Neutrophil (primary cell): ENCODE measurements around the gene HOXA10.

Source experiments
- H3K27ac ChIP-seq: fragments of 200-600 bp; sonication (generic); 2 replicates; pipeline ENCODE4 v1.5.1; 2016; ENCODE audit warnings: mild to moderate bottlenecking, moderate library complexity
- H3K27me3 ChIP-seq: fragments of 200-600 bp; sonication (generic); 2 replicates; pipeline ENCODE4 v1.6.0; 2016; ENCODE audit warnings: mild to moderate bottlenecking
- H3K36me3 ChIP-seq: fragments of 200-600 bp; sonication (generic); 2 replicates; pipeline ENCODE4 v1.5.1; 2017
- H3K4me1 ChIP-seq, 2 experiments: fragments of 200-600 bp in 1 of 2; sonication (generic) in 1 of 2; 1 replicate in 1 of 2; 2 replicates in 1 of 2; pipeline versions ENCODE4 v1.5.1 to v1.6.1; 2013 to 2016; ENCODE audit warnings: low read depth in 1 of 2, low read length in 1 of 2, mild to moderate bottlenecking in 1 of 2, moderate library complexity in 1 of 2; ENCODE audit not compliant: control insufficient read depth in 1 of 2, insufficient read depth in 1 of 2
- H3K4me3 ChIP-seq, 2 experiments: fragments of 200-600 bp in 1 of 2; sonication (generic) in 1 of 2; 1 replicate in 1 of 2; 2 replicates in 1 of 2; pipeline ENCODE4 v1.5.1; 2013 to 2016; ENCODE audit warnings: low read depth in 1 of 2, low read length in 1 of 2, mild to moderate bottlenecking in 1 of 2, moderate library complexity in 1 of 2
- H3K9me3 ChIP-seq: fragments of 200-600 bp; sonication (generic); 2 replicates; pipeline ENCODE4 v1.5.1; 2016
- TF ChIP-seq, protein P1 (sequence below): fragments of 200-600 bp; sonication (generic); IDR thresholded peaks from 2 replicates; pipeline ENCODE4 v1.5.1; 2016; ENCODE audit warnings: antibody characterized with exemption

HOXA10 gene

GRCh38 chr7:27211084-27211446 is 36.9 kb upstream of the HOXA10 start:
- Histone ChIP-seq H3K36me3 (no peaks in the 10 kb centered on the region), H3K9me3 (no peaks in the 10 kb centered on the region), H3K27ac (no peak overlapping the region), H3K4me3 (no peak overlapping the region), H3K4me1 (peaks cover 0 to 6% of the 10 kb centered on the region in 2 experiments), H3K27me3 (peaks cover 100% of the 10 kb centered on the region)
- TF ChIP-seq, protein P1, sequence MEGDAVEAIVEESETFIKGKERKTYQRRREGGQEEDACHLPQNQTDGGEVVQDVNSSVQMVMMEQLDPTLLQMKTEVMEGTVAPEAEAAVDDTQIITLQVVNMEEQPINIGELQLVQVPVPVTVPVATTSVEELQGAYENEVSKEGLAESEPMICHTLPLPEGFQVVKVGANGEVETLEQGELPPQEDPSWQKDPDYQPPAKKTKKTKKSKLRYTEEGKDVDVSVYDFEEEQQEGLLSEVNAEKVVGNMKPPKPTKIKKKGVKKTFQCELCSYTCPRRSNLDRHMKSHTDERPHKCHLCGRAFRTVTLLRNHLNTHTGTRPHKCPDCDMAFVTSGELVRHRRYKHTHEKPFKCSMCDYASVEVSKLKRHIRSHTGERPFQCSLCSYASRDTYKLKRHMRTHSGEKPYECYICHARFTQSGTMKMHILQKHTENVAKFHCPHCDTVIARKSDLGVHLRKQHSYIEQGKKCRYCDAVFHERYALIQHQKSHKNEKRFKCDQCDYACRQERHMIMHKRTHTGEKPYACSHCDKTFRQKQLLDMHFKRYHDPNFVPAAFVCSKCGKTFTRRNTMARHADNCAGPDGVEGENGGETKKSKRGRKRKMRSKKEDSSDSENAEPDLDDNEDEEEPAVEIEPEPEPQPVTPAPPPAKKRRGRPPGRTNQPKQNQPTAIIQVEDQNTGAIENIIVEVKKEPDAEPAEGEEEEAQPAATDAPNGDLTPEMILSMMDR = no peak

- peaks cover 0 to 7% of the 10 kb centered on the region in 2 experiments for H3K4me1 ChIP-seq
- no peaks in the 10 kb centered on the region for H3K36me3 ChIP-seq
- no peaks in the 10 kb centered on the region for H3K9me3 ChIP-seq
- H3K4me3 ChIP-seq = no peak overlapping the region
- no peak overlapping the region for H3K27ac ChIP-seq
- H3K27me3 ChIP-seq = peaks cover 100% of the 10 kb centered on the region
- TF ChIP-seq, protein P1 = no peak
Measured at GRCh38 chr7:27210441-27211083, 36.4 kb upstream of the HOXA10 start.

- no peak overlapping the region for H3K4me3 ChIP-seq
- no peaks in the 10 kb centered on the region for H3K36me3 ChIP-seq
- no peaks in the 10 kb centered on the region for H3K9me3 ChIP-seq
- H3K4me1 ChIP-seq = peaks cover 2 to 13% of the 10 kb centered on the region in 2 experiments
- peaks cover 100% of the 10 kb centered on the region for H3K27me3 ChIP-seq
- no peak overlapping the region for H3K27ac ChIP-seq
- TF ChIP-seq, protein P1 = no peak
Measured at GRCh38 chr7:27209933-27210440, 35.9 kb upstream of the HOXA10 start.

DNA sequence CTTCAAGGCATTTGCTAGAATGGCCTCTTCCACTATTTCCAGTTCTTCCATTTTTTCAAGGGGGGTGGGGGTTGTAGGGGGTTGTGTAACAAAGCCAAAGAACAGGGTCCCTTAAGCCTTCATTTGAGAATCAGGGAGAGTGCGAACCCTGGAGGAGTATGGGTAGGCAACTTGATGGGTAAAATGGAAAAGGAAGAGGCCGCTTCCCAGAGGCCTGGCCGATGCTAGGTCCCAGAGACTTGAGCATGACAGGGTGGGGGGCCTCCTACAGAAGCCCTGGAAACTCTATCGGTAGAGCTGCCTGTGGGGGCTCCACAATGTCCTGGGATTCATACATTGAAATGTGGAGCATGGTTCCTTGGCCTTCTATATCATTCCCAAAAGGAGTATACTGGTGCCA is 34.9 kb upstream of the HOXA10 start:
- H3K27me3 ChIP-seq = peaks cover 100% of the 10 kb centered on the region
- peaks cover 6 to 15% of the 10 kb centered on the region in 2 experiments for H3K4me1 ChIP-seq
- H3K9me3 ChIP-seq = no peaks in the 10 kb centered on the region
- H3K27ac ChIP-seq = no peak overlapping the region
- TF ChIP-seq, protein P1 = no peak
- H3K4me3 ChIP-seq = no peak overlapping the region
- no peaks in the 10 kb centered on the region for H3K36me3 ChIP-seq

GRCh38 chr7:27207348-27207985 is 33.3 kb upstream of the HOXA10 start:
- no peak overlapping the region for H3K4me3 ChIP-seq
- H3K9me3 ChIP-seq = no peaks in the 10 kb centered on the region
- TF ChIP-seq, protein P1 = no peak
- no peak overlapping the region for H3K27ac ChIP-seq
- H3K4me1 ChIP-seq = peaks cover 6 to 17% of the 10 kb centered on the region in 2 experiments
- peaks cover 100% of the 10 kb centered on the region for H3K27me3 ChIP-seq
- H3K36me3 ChIP-seq = no peaks in the 10 kb centered on the region
